GOT3 (cell line): ENCODE results near the gene TMEM198.

Source experiments
- DNase-seq: peaks from one replicate; lab custom pipeline; 2025; ENCODE audit warnings: mixed read lengths; lab: John Stamatoyannopoulos, UW

The TMEM198 gene, protein sequence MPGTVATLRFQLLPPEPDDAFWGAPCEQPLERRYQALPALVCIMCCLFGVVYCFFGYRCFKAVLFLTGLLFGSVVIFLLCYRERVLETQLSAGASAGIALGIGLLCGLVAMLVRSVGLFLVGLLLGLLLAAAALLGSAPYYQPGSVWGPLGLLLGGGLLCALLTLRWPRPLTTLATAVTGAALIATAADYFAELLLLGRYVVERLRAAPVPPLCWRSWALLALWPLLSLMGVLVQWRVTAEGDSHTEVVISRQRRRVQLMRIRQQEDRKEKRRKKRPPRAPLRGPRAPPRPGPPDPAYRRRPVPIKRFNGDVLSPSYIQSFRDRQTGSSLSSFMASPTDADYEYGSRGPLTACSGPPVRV

DNA sequence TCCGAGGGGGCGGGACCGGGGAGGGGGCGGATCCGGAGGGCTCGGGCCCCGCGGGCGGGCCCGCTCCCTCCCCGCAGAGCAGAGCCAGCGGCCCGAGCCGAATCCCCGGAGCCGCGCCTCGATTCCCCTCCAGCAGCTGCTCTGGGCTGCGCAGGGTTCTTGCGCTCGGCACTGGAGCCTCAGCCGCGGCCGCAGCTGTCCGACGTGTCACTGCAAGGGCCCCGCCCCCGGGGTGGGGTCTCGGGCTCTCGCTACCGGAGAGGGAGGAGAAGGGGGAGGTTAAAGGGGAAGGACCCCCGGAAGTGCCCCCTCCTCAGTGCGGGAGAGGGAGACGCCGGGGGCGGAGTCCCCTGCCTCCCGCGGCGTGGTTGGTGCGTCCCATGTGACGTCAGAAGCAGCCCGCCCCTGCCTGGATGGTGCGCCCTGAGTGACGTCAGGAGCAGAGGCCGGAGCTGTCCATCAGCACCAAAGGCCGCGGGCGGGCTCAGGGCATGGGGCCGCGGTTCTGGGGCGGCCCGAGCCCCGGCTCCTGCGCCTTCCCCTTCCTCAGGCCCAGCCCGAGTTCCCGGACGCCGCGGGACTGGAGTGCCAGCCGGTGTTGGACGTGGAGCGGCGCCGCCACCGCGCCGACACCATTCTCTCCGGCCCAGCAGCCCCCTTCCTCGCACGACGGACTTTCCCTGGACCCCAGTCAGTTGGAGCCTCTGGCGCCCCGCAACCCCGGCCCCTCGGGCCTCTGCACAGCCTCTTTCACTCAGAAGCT, at the start of gene TMEM198, which contains the start of gene CHPF:
Gene TMEM198, plus strand, starts transcription at position 433 of the 763 bp plus-strand sequence. CDS start 700 bp downstream, outside the sequence.
Gene CHPF, minus strand, starts transcription at position 214 of the 763 bp plus-strand sequence. CDS start 271 bp downstream, outside the sequence.
- peak; percentile 94 for DNase-seq

DNA sequence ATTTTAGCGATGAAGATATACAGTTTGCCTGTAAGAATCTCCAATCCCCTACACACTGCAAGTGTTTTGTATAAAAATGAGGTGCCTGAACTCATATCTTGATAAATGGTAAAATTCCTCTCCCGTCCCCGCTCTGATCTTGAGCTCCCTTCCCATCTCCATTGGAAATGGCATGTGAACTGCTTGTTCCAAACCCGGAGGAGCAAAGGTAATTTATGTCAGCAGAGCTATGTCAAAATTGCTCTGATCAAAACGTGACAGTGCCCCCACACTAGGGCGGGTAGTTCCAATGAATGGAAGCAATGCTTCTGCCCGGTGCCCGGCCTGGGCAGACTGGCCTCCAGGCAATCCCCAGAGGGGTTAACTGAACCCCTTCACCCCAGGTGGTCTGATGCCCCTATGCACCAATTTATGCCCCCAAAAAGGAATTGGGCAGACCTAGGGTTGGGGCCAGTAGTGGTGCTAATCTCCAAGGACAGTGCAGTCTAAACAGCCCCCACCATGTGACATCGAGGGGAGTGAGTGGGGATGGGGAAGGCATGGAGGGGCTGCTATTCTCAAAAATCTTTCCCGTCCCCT, 48.8 kb upstream of the TMEM198 start:
- DNase-seq, result no peak

DNA sequence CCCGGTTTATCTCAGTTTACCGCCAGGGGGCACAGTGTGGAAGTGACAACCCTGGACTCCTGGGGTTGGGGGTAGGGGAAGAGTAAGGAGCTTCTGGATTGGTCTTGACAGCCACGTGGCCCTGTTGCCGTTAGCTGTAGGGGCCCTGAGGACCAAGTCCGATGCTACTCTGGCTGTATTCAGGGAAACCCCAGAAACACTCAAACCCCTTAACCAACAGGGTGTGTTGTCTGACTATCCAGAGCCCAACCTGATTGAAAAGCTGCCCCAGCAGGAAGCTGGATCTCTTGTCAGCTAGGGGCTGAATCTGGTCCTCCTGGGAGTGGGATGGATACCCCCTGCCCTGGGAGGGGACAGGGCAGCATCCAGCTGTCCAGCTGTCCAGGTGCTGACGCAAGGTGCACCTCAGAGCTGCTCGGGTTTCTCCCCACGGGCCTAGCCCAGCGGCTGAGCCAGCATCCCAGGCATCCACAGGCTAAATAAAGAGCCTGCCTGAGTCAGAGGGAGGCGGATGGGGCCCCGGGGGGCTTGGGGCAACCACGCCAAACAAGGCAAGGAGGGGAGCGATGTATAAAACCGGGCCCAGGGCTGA, 48.2 kb upstream of the TMEM198 start:
- DNase-seq, result no peak

DNA sequence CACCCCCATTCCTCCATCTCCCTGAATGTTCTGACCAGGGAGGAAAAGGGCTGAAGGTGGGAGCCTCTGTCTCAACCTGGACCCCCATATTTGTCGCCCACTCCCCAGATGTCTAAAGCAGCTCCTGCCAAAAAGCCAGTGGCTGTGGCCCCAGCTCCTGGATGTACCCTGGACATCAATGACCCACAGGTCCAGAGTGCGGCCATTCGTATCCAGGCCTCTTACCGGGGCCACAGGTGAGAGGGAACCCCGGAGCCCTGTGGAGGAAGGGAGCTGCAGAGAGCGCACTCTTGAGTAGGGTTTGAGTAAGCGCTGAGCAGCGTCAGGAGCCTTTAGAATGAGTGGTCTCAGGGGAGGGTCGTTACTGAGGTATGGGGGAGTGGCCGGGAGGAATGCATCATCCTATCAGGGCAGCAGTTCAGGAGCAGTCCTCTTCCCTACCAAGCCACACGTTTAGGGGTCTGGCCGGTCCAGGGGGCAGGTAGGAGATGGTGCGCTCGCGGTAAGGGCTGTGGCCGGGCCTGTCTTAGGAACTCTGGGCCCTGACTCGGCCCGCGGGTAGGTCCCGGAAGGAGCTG, 47.5 kb upstream of the TMEM198 start:
- no peak for DNase-seq

DNA sequence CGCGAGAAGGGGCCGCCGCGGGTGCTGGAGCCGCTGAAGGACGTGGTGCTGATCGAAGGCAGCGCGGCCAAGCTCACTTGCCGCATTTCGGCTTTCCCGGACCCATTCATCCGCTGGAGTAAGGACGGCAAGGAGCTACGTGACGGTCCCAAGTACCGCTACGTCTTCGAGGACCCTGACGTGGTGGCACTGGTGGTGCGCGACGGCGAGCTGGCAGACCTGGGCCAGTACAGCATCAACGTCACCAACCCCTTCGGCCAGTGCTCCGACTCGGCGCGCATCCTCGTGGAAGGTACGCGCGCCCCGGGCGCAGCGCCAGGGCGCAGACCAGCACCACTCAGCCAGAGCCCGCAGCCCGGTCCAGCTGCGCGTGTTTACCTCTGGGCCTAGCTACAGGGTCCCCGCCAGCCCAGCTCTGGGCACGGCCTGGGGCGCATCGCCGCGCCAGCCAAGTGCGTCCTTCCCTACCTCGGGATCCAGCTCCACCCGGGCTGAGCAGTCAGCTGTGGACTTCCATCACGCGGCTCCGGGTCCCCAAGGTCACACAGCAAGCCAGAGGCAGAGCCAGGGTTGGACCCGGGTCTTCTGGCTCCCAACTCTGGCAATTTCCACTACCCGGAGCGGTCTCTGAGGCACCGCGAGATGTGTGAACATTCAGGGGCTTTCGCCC, 46.9 kb upstream of the TMEM198 start:
- DNase-seq, result no peak

DNA sequence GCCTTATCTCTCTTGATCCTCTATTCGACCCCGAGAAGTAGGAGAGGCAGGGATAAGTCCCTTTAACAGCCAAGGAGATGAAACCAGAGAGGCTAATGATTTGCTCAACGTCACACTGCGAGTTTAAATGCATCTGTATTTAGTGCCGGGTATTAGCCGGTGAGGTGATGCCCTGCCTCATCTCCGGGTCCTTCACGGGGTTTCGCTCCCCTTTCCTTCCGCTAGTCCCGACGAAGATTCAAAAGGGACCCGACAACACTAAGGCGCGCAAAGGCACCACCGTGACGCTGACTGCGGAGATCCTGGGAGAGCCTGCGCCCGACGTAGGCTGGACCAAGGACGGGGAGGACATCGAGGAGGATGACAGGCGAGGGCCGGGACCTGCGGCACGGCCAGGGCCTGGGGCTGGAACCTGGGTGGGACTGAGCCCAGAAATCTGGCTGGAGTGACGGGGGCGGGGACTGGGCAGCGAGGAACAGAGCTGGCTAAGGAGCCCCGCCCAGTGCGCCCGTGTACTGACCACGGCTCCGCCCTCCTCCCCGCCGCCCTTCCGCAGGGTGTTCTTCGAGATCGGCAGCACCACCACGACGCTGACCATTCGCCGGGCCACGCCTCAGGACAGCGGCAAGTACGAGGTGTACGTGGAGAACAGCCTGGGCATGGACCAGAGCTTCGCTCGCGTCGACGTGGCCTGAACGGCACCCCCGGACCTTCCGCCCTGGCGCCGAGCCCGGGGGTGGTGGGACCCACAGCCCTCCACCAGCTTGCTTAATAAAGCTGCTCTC, 46.1 kb upstream of the TMEM198 start:
- DNase-seq, result peak; percentile 51

DNA sequence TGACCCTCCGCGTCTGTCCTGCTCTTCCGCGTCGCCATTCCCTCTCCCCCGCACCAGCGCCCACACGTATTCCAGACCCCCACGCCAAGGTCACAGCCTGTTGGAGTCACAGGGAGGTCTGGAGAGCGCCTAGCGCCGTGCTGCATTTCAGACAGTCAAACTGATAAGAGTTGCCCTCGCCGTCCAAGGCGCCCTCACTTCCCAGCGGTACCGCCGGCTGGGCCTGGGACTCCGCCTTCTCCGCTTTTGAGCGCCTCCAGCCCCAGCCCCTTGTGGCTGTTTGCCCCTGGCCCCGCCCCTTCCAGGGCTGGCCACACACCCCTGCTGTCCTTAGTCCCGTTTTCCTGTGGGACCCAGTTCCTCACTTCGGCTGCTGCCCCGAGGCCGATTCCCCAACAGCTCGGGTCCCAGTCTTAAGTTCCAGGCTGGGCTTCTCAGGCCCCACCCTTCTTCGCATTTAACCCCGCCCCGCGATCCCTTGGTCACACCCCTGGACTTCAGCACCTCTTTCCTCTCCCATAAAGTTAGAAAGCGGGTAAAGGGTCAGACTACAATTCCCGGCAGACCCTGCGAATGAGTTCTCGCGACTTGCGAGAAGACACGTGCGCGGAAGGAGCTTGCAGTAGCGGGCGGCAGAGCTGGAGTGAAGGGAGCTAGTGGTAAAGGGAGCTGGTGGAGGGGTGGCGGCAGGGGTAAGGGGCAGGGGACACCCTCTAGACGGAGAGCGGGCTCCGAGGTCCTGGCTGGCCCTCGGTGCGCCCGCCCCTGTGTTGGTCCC, 45.4 kb upstream of the TMEM198 start, which contains the start of gene GMPPA:
Gene GMPPA, plus strand, starts transcription at position 612 of the 778 bp plus-strand sequence. CDS start 1,085 bp downstream, outside the sequence.
- peak; percentile 88 for DNase-seq

DNA sequence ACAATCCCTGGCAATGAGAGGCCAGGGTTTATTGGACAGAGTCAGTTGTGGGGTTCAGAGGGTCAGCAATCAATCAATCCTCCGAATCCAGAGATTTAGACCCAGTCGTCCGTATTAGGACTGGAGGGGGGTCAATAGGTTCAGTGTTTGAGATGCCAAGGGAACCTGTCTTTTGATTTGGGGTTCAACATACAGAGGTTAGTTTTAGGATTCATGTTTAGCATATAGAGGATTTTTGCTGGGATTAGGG, 44.8 kb upstream of the TMEM198 start:
- no peak for DNase-seq

DNA sequence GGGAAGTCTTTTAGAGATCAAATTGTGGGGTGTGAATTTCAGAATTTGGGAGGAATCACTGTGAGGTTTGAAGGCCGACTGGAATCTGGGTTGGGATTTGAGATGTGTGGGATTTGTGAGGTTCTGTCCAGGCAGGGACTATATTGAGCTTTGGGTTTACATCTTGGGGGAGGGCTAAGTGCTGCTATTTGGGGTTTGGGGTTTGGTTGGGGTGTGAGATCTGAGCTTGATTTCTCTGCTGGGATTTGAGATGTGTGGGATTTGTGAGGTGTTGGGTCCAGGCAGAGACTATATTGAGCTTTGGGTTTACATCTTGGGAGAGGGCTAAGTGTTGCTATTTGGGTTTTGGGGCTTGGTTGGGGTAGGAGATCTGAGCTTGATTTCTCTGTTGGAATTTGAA, 44.3 kb upstream of the TMEM198 start:
- DNase-seq, result no peak

DNA sequence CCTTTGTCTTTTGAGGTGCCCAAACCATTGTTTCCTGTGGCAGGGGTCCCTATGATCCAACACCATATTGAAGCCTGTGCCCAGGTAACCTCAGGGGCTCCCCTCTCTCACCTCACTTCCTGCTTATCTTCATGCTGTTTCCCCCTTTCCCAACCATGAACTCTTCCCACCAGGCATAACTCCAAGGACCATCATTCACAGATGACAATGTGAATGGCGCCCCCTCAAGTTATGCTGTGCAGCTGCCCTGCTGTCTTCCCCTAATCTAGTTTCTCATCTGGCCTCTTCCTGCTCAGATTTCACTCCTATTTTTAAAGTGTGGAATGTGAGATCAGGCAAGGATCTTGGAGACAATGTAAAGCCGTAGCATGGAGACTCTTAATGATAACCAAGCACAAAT, 43.7 kb upstream of the TMEM198 start:
- DNase-seq, result no peak

DNA sequence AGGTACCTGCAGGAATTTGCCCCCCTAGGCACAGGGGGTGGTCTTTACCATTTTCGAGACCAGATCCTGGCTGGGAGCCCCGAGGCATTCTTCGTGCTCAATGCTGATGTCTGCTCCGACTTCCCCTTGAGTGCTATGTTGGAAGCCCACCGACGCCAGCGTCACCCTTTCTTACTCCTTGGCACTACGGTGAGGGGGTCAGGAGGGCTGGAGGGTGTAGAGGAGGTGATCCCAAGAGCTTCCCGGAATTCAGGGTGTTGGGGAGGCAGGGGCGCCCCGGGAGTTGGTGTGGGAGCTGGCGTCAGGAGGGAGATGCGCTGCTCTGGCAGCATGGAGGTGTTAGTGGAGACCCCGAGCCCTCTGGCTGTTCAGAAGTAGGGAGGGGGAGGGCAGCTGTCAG, 42.0 kb upstream of the TMEM198 start:
- DNase-seq, result no peak

DNA sequence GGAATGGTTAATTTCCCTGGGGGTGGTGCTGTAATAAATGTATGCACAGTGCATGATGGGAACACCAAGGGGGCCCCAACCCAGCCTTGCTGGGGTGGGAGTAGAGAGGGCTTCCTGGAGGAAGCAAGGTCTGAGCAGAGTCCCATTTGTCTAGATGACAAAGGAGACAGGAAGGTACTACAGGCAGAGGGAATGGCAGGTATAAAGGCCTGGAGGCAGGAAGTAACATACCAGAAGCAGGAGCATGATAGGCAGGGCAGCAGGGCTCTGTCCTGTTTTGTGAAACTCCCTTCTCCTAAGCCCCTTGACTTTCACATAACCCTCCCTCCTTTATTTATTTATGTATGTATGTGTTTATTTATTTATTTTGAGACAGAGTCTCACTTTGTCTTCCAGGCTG, 41.2 kb upstream of the TMEM198 start:
- DNase-seq, result no peak

DNA sequence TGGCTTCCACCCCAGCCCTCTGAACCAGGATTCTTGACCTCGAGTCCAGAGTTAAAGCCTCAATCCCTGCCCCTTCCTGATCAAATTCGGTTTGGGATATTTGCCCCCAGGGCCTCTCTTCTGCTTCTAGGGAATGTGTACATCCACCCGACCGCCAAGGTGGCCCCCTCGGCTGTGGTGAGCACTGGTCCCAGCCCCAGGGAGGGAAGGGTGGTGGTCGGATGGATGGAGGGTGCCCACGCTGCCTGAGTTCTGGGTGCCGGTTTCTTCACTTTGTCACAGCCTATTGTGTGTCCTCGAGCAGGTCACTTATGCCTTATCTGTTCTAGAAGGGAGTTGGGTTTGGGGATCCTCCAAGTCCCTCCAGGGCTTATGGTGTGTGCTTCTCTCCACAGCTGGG, 38.2 kb upstream of the TMEM198 start:
- no peak for DNase-seq

DNA sequence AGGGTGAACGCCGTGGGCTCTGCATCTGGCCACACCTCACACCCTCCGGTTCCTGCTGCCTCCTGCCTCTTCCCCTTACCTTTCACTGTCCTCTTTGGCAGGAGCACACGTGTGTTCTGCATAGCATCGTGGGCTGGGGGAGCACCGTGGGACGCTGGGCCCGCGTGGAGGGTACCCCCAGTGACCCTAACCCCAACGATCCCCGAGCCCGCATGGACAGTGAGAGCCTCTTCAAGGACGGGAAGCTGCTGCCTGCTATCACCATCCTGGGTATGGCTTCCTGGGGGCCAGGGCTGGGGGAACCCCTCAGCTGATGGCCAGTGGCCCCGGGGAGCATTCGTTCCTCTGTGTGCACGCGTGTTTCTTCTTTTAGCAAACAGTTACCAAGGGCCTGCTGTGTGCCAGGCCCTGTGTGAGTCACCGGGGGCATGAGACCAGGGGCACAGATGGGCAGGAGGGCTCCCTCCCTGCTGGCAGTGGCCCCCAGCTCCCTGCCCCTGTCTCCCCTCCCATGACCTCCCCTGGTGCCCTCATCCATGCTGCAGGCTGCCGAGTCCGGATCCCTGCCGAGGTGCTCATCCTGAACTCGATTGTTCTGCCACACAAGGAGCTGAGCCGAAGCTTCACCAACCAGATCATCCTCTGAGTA, 37.6 kb upstream of the TMEM198 start:
- DNase-seq, result no peak

DNA sequence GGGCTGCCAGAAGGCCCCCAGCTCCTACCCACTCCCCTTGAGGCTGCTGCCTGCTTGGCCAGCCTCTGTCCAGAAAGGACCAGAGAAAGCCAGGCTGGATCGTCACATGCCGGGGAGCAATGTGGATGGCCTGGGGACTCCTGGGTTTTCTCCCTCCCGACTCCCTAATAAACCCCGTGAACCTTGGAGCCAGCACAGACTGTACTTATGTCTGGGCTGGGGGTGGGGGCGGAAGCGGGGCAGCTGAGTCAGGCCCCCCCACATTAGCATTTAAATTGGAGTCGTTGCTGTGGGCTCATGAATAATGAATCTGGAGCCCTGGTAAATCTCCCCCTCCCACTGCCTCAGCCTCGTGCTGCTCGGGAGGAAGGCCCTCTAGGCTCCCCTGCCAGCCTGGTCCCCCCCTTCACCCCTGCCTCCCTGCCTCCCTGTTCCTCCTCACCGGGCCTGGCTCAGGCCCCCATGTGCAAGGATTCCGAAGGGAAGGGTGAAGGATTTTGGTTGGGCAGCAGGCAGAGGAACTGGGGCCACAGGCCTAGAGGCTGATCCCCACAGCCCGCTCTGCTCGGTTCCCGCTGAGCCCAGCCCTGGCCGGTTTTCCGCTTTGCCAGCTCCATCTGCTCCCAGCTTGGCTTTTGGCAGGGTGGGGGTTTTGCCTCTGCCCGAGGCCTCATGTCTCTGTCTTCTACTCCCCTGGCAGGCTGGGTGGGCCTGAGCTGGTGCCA, 36.9 kb upstream of the TMEM198 start:
- no peak for DNase-seq

DNA sequence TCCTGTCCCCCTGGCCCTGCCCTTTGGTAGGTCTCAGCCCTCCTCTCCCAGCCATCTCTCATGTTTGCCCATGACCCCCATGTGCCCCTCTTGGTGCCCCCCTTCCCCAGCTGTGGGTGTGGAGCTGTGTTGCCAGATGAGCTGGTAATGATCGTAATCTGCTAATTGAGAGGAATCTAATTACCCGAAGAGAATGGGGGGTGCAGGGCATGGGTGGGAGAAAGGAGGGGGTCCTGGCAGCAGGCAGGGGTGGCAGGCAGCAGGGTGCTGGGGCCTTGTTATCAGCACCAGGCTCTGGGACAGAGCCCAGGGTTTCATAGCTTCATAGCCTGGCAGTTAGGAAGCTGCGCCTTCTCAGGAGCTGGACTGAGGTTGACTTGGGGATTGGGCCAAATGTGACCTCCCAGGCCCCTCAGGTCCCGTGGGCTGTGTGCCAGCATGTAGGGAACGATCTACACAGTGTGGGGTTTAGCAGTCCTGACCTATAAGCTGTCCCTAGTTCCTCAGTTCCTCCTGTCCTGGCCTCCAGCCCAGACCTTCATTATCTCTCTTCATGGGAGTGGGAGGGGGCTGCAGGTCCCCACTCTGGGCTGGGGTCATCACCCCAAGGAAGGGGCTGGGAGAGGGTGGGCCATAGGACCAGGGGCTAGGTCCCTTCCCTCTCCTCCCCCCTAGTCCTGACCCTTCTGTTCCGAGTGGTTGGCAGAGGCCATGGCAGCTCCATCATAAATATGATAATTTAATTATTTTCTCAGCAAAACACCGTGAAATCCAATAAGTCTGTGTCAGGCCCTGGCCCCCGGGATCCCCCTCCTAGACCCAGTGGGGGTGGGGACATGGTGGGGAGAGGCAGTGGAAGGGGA, 36.0 kb upstream of the TMEM198 start:
- no peak for DNase-seq

DNA sequence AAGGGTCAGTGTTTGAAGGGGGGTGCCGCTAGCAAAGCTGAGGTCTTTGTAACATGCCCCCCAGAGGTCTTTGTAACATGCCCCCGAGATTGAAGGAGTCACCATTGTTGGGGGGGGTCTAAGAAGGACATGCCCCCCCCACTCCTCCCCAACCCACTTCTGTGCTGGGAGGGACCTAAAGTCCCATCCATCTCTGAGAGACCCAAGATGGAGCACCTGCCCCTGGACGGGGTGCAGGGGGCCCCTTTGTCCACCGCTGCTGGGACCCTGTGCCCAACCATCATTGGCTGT, 35.4 kb upstream of the TMEM198 start:
- no peak for DNase-seq
